Measurements from ENCODE around the gene APOH. TPM values are rescaled to one million over a fixed set of nuclear protein-coding genes. Genes with fewer than 3 reads are reported as not detected.

Gene APOH
- polyA plus RNA-seq, 1 donor (not counting 4 experiments of a cell fraction or from before 2014, with no cell fraction given), result not detected

DNA sequence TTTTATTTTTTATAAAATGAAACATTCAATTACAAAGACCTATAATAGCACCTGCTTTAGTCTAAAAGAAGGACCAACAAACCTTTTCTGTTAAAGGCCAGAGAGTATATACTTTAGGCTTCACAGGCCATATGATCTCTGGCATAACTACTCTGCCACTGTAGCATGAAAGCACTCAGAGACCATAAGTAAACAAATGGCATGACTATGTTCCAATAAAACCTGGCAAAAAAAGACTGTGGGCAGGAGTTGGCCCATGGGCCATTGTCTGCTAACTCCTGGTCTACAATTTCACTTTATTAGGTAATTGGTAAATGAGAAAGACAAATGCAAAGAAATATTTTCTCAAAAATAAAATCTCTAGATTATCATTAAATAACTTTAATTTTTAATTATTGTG, 52.2 kb downstream of the APOH start:
- TF ChIP-seq, protein P1, sequence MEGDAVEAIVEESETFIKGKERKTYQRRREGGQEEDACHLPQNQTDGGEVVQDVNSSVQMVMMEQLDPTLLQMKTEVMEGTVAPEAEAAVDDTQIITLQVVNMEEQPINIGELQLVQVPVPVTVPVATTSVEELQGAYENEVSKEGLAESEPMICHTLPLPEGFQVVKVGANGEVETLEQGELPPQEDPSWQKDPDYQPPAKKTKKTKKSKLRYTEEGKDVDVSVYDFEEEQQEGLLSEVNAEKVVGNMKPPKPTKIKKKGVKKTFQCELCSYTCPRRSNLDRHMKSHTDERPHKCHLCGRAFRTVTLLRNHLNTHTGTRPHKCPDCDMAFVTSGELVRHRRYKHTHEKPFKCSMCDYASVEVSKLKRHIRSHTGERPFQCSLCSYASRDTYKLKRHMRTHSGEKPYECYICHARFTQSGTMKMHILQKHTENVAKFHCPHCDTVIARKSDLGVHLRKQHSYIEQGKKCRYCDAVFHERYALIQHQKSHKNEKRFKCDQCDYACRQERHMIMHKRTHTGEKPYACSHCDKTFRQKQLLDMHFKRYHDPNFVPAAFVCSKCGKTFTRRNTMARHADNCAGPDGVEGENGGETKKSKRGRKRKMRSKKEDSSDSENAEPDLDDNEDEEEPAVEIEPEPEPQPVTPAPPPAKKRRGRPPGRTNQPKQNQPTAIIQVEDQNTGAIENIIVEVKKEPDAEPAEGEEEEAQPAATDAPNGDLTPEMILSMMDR (optimal IDR thresholded peaks at IDR 0.05 in 1 of 3, IDR thresholded peaks at IDR 0.05 in 1 of 3, conservative IDR thresholded peaks at IDR 0.05 in 1 of 3; ENCODE audit: extremely low read depth in 1 of 3, insufficient read depth in 2 of 3, low read length in 3 of 3), result no peak
- TF ChIP-seq EZH2 (IDR thresholded peaks at IDR 0.05; ENCODE audit: low read length), result no peak
- Histone ChIP-seq H3K4me1 (ENCODE audit: control insufficient read depth, extremely low read depth, insufficient read depth, low read length) (no peaks in the 10 kb centered on the region), H3K4me2 (ENCODE audit: control insufficient read depth, extremely low read depth, insufficient read depth, low read depth, low read length) (no peak overlapping the region), H3K79me2 (ENCODE audit: control insufficient read depth, insufficient read depth, low read length) (no peaks in the 10 kb centered on the region), H3K9ac (ENCODE audit: control insufficient read depth, extremely low read depth, insufficient read depth, low read length) (no peak overlapping the region), H3K27me3 (ENCODE audit: control insufficient read depth, extremely low read depth, insufficient read depth, low read length) (no peaks in the 10 kb centered on the region), H3K4me3 (ENCODE audit: control insufficient read depth in 2 of 3, extremely low read depth in 1 of 3, insufficient read depth in 2 of 3, low read depth in 1 of 3, low read length in 3 of 3) (no peak overlapping the region), H3K36me3 (ENCODE audit: control insufficient read depth in 2 of 2, extremely low read depth in 1 of 2, insufficient read depth in 2 of 2, low read length in 2 of 2) (no peaks in the 10 kb centered on the region), H3K9me1 (ENCODE audit: control insufficient read depth, extremely low read depth, insufficient read depth, low read length) (no peaks in the 10 kb centered on the region), H3K9me3 (ENCODE audit: control insufficient read depth, low read depth, low read length) (no peaks in the 10 kb centered on the region), H4K20me1 (ENCODE audit: control insufficient read depth, extremely low read depth, insufficient read depth, low read length) (no peaks in the 10 kb centered on the region), H3K27ac (ENCODE audit: control insufficient read depth, insufficient read depth, low read length) (no peak overlapping the region), H2AFZ (ENCODE audit: control insufficient read depth, low read length) (no peak overlapping the region)
- FAIRE-seq, result no peak
- dilution Hi-C loops (cut with MboI; ENCODE audit: extremely low pct_ligation_motif_present, low sequenced_read_pairs), result no loop called here
- DNase-seq (ENCODE audit: low read depth, low spot score), result no peak

DNA sequence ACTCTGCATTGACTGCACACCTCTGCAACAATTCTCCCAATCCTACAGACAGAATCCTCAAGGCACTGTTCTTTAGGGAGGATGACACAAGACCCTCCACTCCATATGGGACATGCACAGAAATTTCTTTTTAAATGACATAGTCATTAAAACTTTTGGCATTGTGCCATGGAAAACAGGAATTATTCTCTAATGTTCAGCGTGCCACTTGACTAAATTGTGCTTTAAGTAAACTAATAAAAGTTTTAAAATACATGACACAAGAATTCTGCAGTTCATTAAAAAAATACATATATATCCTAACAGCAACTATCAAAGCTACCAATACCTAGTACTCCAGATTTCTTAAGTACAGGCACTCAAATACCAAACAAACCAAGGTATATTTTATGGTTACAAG, 53.3 kb downstream of the APOH start:
- Histone ChIP-seq H2AFZ (ENCODE audit: control insufficient read depth, low read length) (no peak overlapping the region), H3K9me3 (ENCODE audit: control insufficient read depth, low read depth, low read length) (no peaks in the 10 kb centered on the region), H3K4me3 (ENCODE audit: control insufficient read depth in 2 of 3, extremely low read depth in 1 of 3, insufficient read depth in 2 of 3, low read depth in 1 of 3, low read length in 3 of 3) (no peak overlapping the region), H3K79me2 (ENCODE audit: control insufficient read depth, insufficient read depth, low read length) (no peaks in the 10 kb centered on the region), H4K20me1 (ENCODE audit: control insufficient read depth, extremely low read depth, insufficient read depth, low read length) (no peaks in the 10 kb centered on the region), H3K9me1 (ENCODE audit: control insufficient read depth, extremely low read depth, insufficient read depth, low read length) (no peaks in the 10 kb centered on the region), H3K27ac (ENCODE audit: control insufficient read depth, insufficient read depth, low read length) (no peak overlapping the region), H3K4me2 (ENCODE audit: control insufficient read depth, extremely low read depth, insufficient read depth, low read depth, low read length) (no peak overlapping the region), H3K4me1 (ENCODE audit: control insufficient read depth, extremely low read depth, insufficient read depth, low read length) (no peaks in the 10 kb centered on the region), H3K36me3 (ENCODE audit: control insufficient read depth in 2 of 2, extremely low read depth in 1 of 2, insufficient read depth in 2 of 2, low read length in 2 of 2) (no peaks in the 10 kb centered on the region), H3K9ac (ENCODE audit: control insufficient read depth, extremely low read depth, insufficient read depth, low read length) (no peak overlapping the region), H3K27me3 (ENCODE audit: control insufficient read depth, extremely low read depth, insufficient read depth, low read length) (no peaks in the 10 kb centered on the region)
- dilution Hi-C loops (cut with MboI; ENCODE audit: extremely low pct_ligation_motif_present, low sequenced_read_pairs), result no loop called here
- TF ChIP-seq EZH2 (IDR thresholded peaks at IDR 0.05; ENCODE audit: low read length), result no peak
- TF ChIP-seq, protein P1 (optimal IDR thresholded peaks at IDR 0.05 in 1 of 3, IDR thresholded peaks at IDR 0.05 in 1 of 3, conservative IDR thresholded peaks at IDR 0.05 in 1 of 3; ENCODE audit: extremely low read depth in 1 of 3, insufficient read depth in 2 of 3, low read length in 3 of 3), result no peak
- DNase-seq (ENCODE audit: low read depth, low spot score) (no peak), FAIRE-seq (no peak)

Data from keratinocyte (primary cell).